H1 (cell line): ENCODE results near the gene SMO. TPM values are rescaled to one million over a fixed set of nuclear protein-coding genes. Genes with fewer than 3 reads are reported as not detected.

ENCODE experiments used
- EP300 ChIP-seq, 2 experiments: IDR thresholded peaks; 1 replicate in 1 of 2; 2 replicates in 1 of 2; pipeline ENCODE4 v1.6.1; 2011 to 2012; ENCODE audit warnings: low read depth in 2 of 2, low read length in 2 of 2, mild to moderate bottlenecking in 2 of 2, borderline replicate concordance in 1 of 2, inconsistent platforms in 1 of 2, moderate library complexity in 1 of 2
- FOSL1 ChIP-seq: IDR thresholded peaks from 2 replicates; pipeline ENCODE4 v1.6.1; 2011; ENCODE audit warnings: mild to moderate bottlenecking, low read depth, low read length, moderate library complexity; ENCODE audit not compliant: insufficient read depth
- GTF2F1 ChIP-seq: IDR thresholded peaks from 2 replicates; pipeline ENCODE4 v1.6.1; 2012; ENCODE audit warnings: low read depth, low read length, improper control_type of control experiment, borderline replicate concordance
- POLR2A ChIP-seq, 2 experiments: IDR thresholded peaks; 1 replicate in 1 of 2; 2 replicates in 1 of 2; pipeline ENCODE4 v1.6.1; 2011; ENCODE audit warnings: low read depth in 2 of 2, low read length in 2 of 2, mild to moderate bottlenecking in 2 of 2; ENCODE audit errors: control extremely low read depth in 1 of 2
- polyA plus RNA-seq, 7 experiments: library from polyadenylated mRNA; depleted of rRNA in 3 of 7; stranded (reverse) in 5 of 7; unstranded in 2 of 7; fragments of >200 nt in 5 of 7; fragments of 200-250 nt in 2 of 7; gene quantifications; 1 replicate in 5 of 7; 2 replicates in 1 of 7; 4 replicates in 1 of 7; pipeline versions ENCODE4 v1.2.1 to v1.2.3, GENCODE V29; 2011 to 2013; ENCODE audit warnings: missing spikeins in 2 of 7, mixed read lengths in 2 of 7
- total RNA-seq: library from RNA; stranded (reverse); fragmentation: NEBNext Ultra II Directional; extraction: Animal tissue kit (Norgen Biotek cat#: 25700); gene quantifications from 2 replicates; pipeline ENCODE4 v1.2.1, GENCODE V29; 2021

Gene SMO
- total and polyA plus RNA-seq, 2 of the 8 experiments (the other 6 are each of a cell fraction or from before 2014, with no cell fraction given) = 64.5 to 67.6 TPM

GRCh38 chr7:129225931-129226572 is 37.6 kb downstream of the SMO start (continued):
- TF ChIP-seq GTF2F1 (no peak), EP300 (IDR thresholded peaks at IDR 0.05; ENCODE audit: borderline replicate concordance in 1 of 2, low read depth in 2 of 2, low read length in 2 of 2) (no peak), POLR2A (IDR thresholded peaks at IDR 0.05; ENCODE audit: control extremely low read depth in 1 of 2, low read depth in 2 of 2, low read length in 2 of 2) (no peak), FOSL1 (no peak)
